ENCODE measurements around the gene ATN1. TPM values are rescaled to one million over a fixed set of nuclear protein-coding genes. Genes with fewer than 3 reads are reported as not detected.

The ATN1 gene
- total and polyA plus RNA-seq, 9 of the 15 experiments (the other 6 are each of a cell fraction or from before 2014, with no cell fraction given): 0.15 to 49.8 (median 2.7) TPM

DNA sequence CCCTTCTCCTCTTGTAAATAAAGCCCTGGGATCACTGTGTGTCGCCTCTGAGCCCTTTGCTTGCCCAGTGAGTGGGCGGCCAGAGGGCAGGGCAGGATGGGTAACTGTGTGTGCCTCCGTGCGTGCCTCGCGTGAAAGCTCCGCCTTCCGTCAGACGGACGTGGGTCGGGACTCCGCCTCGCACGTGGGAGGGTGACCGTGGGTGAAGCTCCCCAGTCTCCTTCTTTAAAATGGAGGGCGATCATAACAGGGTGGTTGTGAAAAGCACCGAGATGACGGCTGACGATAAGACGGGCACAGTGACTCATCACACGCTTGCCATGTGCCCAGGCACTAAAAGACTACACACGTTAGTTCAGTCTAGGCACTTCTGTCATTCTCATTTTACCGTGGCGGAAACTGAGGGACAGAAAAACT lies 33.5 kb downstream of the ATN1 start (continued):
- TF ChIP-seq, protein P1, sequence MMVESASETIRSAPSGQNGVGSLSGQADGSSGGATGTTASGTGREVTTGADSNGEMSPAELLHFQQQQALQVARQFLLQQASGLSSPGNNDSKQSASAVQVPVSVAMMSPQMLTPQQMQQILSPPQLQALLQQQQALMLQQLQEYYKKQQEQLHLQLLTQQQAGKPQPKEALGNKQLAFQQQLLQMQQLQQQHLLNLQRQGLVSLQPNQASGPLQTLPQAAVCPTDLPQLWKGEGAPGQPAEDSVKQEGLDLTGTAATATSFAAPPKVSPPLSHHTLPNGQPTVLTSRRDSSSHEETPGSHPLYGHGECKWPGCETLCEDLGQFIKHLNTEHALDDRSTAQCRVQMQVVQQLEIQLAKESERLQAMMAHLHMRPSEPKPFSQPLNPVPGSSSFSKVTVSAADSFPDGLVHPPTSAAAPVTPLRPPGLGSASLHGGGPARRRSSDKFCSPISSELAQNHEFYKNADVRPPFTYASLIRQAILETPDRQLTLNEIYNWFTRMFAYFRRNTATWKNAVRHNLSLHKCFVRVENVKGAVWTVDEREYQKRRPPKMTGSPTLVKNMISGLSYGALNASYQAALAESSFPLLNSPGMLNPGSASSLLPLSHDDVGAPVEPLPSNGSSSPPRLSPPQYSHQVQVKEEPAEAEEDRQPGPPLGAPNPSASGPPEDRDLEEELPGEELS (CRISPR knock-in tag; IDR thresholded peaks at IDR 0.05; ENCODE audit: borderline replicate concordance): no peak
- TF ChIP-seq RB1 (IDR thresholded peaks at IDR 0.05; ENCODE audit: low read depth) (no peak), CXXC5 (CRISPR knock-in tag; IDR thresholded peaks at IDR 0.05) (no peak), HNRNPUL1 (IDR thresholded peaks at IDR 0.05; ENCODE audit: low read length) (no peak), SIX5 (IDR thresholded peaks at IDR 0.05; ENCODE audit: borderline replicate concordance in 1 of 2, insufficient read depth in 1 of 2, low read depth in 1 of 2, low read length in 2 of 2) (no peak), SLC30A9 (CRISPR knock-in tag; IDR thresholded peaks at IDR 0.05) (no peak), NEUROD1 (IDR thresholded peaks at IDR 0.05; ENCODE audit: borderline replicate concordance, low read depth, low read length, partially characterized antibody) (no peak), CREBBP (IDR thresholded peaks at IDR 0.05; ENCODE audit: low read depth, low read length) (no peak), KLF6 (CRISPR knock-in tag; IDR thresholded peaks at IDR 0.05; ENCODE audit: borderline replicate concordance) (no peak), JUND (IDR thresholded peaks at IDR 0.05; ENCODE audit: borderline replicate concordance, low read depth, low read length) (peak; percentile 52; the same call in 1 of the 2 replicates), JUND (tag; IDR thresholded peaks at IDR 0.05; ENCODE audit: borderline replicate concordance, low read depth, low read length) (0 out of 3 replicates have a peak, but pooled peaks have one; percentile 52), NFRKB (IDR thresholded peaks at IDR 0.05; ENCODE audit: low read depth) (0 out of 2 replicates have a peak, but pooled peaks have one; percentile 66), EP400 (IDR thresholded peaks at IDR 0.05) (peak; percentile 79; the same call in 1 of the 2 replicates), BHLHE40 (IDR thresholded peaks at IDR 0.05; ENCODE audit: low read length) (peak; percentile 54), KLF13 (tag; IDR thresholded peaks at IDR 0.05; ENCODE audit: borderline replicate concordance, low read depth) (no peak), GTF2E2 (tag; IDR thresholded peaks at IDR 0.05) (no peak), YBX1 (IDR thresholded peaks at IDR 0.05) (no peak)
- TF ChIP-seq, protein P2, sequence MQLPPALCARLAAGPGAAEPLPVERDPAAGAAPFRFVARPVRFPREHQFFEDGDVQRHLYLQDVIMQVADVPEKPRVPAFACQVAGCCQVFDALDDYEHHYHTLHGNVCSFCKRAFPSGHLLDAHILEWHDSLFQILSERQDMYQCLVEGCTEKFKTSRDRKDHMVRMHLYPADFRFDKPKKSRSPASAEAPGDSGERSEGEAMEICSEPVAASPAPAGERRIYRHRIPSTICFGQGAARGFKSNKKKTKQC (CRISPR knock-in tag; IDR thresholded peaks at IDR 0.05): 0 out of 2 replicates have a peak, but pooled peaks have one; percentile 13

All from K562 (cell line).